ENCODE data around the gene TWF2.

TWF2 gene

DNA sequence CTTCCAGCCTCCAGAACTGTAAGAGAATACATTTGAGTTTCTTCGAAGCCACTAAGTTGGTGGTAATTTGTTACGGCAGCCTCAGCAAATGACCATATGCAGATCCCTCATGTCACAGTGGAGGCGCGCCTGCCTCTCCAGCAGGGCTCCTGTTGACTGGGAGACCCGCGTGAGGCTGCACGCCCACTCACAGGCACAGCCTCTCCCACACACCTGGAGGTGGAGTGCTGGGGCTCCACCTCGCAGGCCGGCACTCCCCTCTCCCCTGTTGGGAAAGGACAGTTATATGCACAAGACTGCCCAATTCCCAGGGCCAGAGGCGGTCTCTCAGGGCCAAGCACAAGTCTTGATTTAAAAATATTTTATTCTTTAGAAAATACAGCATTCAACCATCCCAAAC is 10.7 kb downstream of the TWF2 start:
- TF ChIP-seq, protein P1, sequence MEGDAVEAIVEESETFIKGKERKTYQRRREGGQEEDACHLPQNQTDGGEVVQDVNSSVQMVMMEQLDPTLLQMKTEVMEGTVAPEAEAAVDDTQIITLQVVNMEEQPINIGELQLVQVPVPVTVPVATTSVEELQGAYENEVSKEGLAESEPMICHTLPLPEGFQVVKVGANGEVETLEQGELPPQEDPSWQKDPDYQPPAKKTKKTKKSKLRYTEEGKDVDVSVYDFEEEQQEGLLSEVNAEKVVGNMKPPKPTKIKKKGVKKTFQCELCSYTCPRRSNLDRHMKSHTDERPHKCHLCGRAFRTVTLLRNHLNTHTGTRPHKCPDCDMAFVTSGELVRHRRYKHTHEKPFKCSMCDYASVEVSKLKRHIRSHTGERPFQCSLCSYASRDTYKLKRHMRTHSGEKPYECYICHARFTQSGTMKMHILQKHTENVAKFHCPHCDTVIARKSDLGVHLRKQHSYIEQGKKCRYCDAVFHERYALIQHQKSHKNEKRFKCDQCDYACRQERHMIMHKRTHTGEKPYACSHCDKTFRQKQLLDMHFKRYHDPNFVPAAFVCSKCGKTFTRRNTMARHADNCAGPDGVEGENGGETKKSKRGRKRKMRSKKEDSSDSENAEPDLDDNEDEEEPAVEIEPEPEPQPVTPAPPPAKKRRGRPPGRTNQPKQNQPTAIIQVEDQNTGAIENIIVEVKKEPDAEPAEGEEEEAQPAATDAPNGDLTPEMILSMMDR (IDR thresholded peaks at IDR 0.05; ENCODE audit: low read depth, low read length, missing control alignments), result no peak
- H3K4me3 ChIP-seq (replicated peaks; ENCODE audit: low read depth, low read length), result no peak overlapping the region
- no peak for DNase-seq (ENCODE audit: extremely low read depth, low read depth)

DNA sequence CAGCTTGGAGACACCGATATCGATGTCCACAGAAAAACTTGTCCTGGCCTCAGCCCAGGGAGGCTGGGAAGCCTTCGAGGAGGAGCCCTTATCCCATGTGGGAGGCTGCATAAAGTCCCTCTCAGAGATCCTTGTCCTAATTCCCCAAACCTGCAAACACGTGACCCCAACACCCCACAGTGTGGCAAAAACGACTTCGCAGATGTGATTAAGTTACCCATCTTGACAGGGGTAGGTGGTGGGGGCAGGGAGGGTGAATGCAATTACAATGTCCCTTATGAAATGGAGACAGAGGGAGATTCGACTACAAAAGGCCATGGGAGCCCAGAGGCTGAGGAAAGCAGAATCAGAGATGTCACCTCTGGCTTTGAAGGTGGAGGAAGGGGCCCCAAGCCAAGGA is 11.2 kb downstream of the TWF2 start:
- no peak overlapping the region for H3K4me3 ChIP-seq (replicated peaks; ENCODE audit: low read depth, low read length)
- TF ChIP-seq, protein P1 (IDR thresholded peaks at IDR 0.05; ENCODE audit: low read depth, low read length, missing control alignments), result no peak
- DNase-seq (ENCODE audit: extremely low read depth, low read depth), result no peak

DNA sequence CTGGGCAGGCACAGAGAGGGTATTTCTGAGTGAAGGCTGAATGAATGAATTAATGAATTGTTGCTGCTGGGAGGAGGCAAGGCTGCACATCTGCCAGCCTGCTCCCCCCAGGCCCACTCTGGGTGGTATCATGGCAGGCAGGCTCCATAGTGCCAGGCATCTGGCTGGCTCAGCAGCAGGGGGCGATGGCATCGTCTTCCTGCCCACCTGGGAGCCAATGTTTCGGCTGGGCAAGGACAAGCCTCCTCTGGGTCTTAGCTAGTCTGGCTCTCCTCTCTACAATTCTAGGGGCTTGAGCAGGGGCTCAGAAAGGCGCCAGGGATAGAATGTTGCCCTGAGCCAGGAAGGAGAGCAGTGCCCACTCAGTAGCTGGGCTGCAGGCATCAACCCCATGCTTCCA is 11.8 kb downstream of the TWF2 start:
- TF ChIP-seq, protein P1 (IDR thresholded peaks at IDR 0.05; ENCODE audit: low read depth, low read length, missing control alignments), result peak; percentile 11
- no peak overlapping the region for H3K4me3 ChIP-seq (replicated peaks; ENCODE audit: low read depth, low read length)
- no peak for DNase-seq (ENCODE audit: extremely low read depth, low read depth)

DNA sequence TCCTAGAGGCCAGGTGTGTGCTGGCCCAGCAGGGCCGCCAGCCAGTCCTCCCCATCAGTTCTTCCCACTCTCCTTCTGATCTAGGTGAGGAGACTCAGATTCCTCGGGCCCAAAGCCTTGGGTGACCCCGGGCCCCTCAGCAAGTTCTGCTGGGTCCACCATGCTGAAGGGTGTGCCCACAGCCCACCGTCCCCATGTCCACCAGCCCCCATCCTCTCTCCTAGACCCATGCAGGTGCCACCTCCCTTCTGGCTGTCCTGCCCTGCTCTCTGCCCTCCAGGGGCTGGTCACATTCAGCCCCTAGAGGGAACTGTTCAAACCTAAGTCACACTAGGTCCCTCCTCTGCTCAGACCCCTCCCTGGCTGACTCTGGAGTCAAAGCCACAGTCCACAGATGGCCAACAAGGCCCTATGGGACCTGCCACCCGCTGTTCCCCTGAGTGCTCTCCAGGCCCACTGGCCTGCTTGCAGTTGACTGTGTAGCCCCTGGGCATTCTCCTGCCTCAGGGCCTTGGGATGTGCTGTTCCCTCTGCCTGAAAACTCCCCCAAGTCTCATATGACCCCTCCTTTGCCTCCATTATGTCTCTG is 12.6 kb downstream of the TWF2 start:
- TF ChIP-seq, protein P1 (IDR thresholded peaks at IDR 0.05; ENCODE audit: low read depth, low read length, missing control alignments), result no peak
- DNase-seq (ENCODE audit: extremely low read depth, low read depth), result no peak
- H3K4me3 ChIP-seq (replicated peaks; ENCODE audit: low read depth, low read length), result no peak overlapping the region

DNA sequence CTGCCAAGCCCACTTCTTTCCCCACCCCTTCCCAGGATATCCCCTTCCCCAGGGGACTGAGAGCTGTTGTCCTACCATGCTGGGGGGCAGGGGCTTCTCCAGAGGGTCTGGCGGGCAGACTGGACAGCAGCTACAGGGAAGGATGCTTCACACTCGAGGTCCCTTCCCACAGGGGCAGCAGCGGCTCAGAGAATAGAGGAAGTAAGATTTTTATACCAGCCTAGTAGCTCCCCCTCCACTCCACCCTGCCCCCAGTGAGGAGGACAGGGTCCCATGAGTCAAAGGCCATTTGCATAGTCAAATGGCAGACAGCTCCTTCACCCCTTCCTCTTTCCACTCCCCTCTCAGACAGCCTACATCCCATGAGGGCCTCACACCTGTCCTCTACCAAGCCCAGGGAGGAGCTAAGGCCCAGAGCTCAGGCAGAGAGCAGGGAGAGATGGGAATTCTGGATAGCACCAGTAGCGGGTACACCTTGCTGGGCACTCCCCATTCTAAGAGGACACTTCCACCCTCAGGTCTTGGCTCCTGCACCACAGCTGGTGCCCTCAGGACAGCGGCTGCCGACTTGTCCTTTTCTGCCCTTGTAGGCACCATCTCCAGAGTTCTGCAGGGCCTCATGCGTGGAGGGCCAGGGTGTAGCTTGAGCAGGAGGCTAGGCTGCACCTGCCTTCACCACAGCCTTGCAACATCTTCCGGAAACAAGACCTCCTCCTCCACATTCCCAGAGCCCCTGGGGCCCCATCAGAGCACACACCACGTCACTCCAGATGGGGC is 13.3 kb downstream of the TWF2 start, which contains the start of gene TLR9:
Gene TLR9, minus strand, starts transcription at position 194 of the 777 bp plus-strand sequence. Its CDS starts 116 bp downstream, at position 78.
- TF ChIP-seq, protein P1 (IDR thresholded peaks at IDR 0.05; ENCODE audit: low read depth, low read length, missing control alignments), result no peak
- DNase-seq (ENCODE audit: extremely low read depth, low read depth), result no peak
- no peak within 1 kb of the TSS for H3K4me3 ChIP-seq (replicated peaks; ENCODE audit: low read depth, low read length)

DNA sequence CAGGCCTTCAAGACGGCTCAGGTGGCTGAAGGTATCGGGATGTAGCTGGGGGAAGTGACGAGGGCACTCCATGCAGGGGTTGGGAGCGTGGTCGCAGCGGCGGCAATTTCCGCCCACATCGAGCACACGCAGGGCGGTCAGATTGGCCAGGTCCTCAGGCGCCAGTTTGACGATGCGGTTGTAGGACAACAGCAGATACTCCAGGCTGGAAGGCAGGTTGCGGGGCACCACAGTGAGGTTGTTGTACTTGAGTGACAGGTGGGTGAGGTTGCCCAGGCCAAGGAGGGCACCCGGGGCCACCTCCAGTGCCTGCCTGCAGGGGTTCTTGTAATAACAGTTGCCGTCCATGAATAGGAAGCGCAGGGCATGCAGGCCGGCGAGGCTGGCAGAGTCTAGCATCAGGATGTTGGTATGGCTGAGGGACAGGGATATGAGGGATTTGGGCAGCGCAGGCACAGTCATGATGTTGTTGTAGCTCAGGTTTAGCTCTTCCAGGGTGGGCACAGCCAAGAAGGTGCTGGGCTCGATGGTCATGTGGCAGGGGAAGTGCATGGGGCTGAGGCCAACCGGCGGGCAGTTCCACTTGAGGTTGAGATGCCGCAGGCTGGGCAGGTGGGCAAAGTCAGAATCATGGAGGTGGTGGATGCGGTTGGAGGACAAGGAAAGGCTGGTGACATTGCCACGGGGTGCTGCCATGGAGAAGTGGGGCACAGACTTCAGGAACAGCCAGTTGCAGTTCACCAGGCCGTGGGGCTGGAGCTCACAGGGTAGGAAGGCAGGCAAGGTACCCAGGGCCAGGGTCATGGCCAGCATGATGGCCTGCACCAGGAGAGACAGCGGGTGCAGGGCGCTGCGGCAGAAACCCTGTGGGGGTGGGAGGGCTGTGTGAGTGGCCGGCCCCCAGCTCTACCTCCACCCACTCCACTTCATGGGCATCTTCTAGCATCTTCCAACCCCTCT is 15.2 kb downstream of the TWF2 start:
- DNase-seq (ENCODE audit: extremely low read depth, low read depth), result no peak
- TF ChIP-seq, protein P1 (IDR thresholded peaks at IDR 0.05; ENCODE audit: low read depth, low read length, missing control alignments), result no peak
- H3K4me3 ChIP-seq (replicated peaks; ENCODE audit: low read depth, low read length), result no peak overlapping the region

Measured in HFF-Myc (cell line).